Measurements from ENCODE around the gene ANKMY2. TPM values are rescaled to one million over a fixed set of nuclear protein-coding genes. Genes with fewer than 3 reads are reported as not detected.
"Not testable (repeated sequence)": the region's sequence is repeated elsewhere in the genome, so short reads cannot be mapped to it uniquely, and the experiment has no call there.

The ANKMY2 gene
- total and polyA plus RNA-seq, 12 donors, result 5.4 to 45.3 (median 15.8) TPM

DNA sequence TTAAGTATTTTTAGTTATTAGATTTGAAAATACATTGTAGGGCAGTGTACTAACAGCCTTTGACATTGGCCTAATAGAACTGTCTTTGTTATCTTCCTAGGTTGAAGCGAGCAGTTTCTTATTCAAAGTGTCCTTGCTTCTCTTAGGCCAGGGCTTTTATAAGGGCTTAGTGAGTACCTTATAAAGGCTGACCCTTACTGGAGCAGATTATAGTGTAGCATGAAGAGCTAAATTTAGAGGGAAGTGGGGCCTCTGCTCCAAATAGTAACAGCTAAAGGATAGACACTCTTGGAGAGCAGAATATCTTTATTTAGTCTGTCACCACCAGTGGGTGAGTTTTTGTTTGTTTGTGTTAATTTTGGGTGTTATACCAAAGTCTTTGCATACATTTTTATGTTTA, 16.4 kb upstream of the ANKMY2 start:
- no peak for DNase-seq
- Histone ChIP-seq H3K9me3 (replicated peaks in 1 of 3) (no peaks in the 10 kb centered on the region), H3K4me3 (no peak overlapping the region), H3K36me3 (replicated peaks in 1 of 2) (no peaks in the 10 kb centered on the region), H3K27ac (no peak overlapping the region), H3K4me1 (replicated peaks in 1 of 2) (peaks cover 5 to 25% of the 10 kb centered on the region in 2 donors), H3K27me3 (no peaks in the 10 kb centered on the region)
- TF ChIP-seq, protein P1, sequence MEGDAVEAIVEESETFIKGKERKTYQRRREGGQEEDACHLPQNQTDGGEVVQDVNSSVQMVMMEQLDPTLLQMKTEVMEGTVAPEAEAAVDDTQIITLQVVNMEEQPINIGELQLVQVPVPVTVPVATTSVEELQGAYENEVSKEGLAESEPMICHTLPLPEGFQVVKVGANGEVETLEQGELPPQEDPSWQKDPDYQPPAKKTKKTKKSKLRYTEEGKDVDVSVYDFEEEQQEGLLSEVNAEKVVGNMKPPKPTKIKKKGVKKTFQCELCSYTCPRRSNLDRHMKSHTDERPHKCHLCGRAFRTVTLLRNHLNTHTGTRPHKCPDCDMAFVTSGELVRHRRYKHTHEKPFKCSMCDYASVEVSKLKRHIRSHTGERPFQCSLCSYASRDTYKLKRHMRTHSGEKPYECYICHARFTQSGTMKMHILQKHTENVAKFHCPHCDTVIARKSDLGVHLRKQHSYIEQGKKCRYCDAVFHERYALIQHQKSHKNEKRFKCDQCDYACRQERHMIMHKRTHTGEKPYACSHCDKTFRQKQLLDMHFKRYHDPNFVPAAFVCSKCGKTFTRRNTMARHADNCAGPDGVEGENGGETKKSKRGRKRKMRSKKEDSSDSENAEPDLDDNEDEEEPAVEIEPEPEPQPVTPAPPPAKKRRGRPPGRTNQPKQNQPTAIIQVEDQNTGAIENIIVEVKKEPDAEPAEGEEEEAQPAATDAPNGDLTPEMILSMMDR (IDR thresholded peaks at IDR 0.05), result no peak
- no peak for TF ChIP-seq POLR2A (IDR thresholded peaks at IDR 0.05)
- WGBS, 4 donors, result 56 to 69% (median 63%) methylated on average over 1 of the region's 1 CpG
- intact Hi-C loops (cut with DNase I), result no loop called here

DNA sequence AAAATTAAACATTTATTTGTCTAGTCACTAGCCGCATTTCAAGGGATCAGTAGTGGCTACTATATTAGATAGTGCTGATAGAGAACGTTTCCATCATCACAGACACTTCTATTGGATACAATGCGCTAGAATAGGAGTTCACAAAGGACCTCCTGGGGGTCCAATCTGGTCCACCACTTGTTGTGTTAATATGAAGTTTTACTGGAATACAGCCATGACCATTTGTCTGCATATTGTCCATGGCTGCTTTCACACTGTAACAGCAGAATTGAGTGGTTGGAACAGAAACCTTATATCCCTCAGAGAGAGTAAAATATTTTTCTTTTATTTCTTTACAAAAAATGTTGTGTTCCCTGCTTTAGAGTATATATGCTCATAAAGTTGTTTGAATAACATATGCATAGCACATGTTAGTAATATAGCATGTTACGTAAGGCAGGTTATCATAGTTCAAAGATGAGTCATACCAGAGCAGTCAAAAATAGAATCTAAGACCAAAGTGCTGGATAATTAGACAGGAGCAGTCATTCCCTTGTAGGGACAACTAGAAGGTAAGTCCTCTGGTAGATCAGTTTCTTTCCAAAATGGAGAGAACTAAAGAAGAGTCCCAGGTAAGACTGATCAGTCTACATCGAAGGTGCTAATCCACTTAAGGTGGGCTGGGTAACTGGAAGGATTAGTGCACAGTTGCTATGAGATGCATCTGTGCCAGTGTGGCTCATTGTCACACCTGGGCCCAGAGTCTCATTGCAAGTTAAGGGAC, 15.3 kb upstream of the ANKMY2 start:
- H3K4me3 ChIP-seq, result no peak overlapping the region
- no peaks in the 10 kb centered on the region for H3K36me3 ChIP-seq (replicated peaks in 1 of 2)
- H3K27me3 ChIP-seq, result no peaks in the 10 kb centered on the region
- H3K4me1 ChIP-seq (replicated peaks in 1 of 2), result peaks cover 5 to 25% of the 10 kb centered on the region in 2 donors
- DNase-seq, result no peak
- no peak overlapping the region for H3K27ac ChIP-seq
- 79 to 82% (median 81%) methylated on average over 5 of the region's 5 CpGs for WGBS, 4 donors
- intact Hi-C loops (cut with DNase I), result no loop called here
- TF ChIP-seq, protein P1 (IDR thresholded peaks at IDR 0.05), result no peak
- no peak for TF ChIP-seq POLR2A (IDR thresholded peaks at IDR 0.05)
- H3K9me3 ChIP-seq (replicated peaks in 1 of 3), result no peaks in the 10 kb centered on the region

DNA sequence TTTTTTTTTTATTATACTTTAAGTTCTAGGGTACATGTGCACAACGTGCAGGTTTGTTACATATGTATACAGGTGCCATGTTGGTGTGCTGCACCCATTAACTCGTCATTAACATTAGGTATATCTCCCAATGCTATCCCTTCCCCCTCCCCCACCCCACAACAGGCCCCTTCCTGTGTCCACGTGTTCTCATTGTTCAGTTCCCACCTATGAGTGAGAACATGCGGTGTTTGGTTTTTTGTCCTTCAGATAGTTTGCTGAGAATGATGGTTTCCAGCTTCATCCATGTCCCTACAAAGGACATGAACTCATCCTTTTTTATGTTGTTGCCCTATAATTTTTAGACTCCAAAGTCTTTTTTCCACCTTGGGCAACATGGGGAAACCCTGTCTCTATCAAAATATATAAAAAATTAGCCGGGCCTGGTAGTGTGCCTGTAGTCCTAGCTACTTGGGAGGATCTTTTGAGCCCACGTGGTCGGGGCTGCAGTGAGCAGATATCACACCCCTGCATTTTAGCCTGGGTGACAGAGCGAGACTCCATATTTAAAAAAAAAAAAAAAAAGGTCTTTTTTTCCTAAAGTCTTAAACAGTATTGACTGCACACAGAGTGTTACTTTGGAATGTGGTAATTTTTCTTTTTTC, 14.4 kb upstream of the ANKMY2 start:
- H3K9me3 ChIP-seq (replicated peaks in 1 of 3); H3K27me3 ChIP-seq; H3K36me3 ChIP-seq (replicated peaks in 1 of 2); DNase-seq; H3K27ac ChIP-seq; intact Hi-C loops (cut with DNase I); H3K4me3 ChIP-seq: not testable (repeated sequence)
- peaks cover 5 to 25% of the 10 kb centered on the region in 2 donors for H3K4me1 ChIP-seq (replicated peaks in 1 of 2)
- WGBS, 4 donors, result 85 to 93% (median 90%) methylated on average over 8 of the region's 8 CpGs

DNA sequence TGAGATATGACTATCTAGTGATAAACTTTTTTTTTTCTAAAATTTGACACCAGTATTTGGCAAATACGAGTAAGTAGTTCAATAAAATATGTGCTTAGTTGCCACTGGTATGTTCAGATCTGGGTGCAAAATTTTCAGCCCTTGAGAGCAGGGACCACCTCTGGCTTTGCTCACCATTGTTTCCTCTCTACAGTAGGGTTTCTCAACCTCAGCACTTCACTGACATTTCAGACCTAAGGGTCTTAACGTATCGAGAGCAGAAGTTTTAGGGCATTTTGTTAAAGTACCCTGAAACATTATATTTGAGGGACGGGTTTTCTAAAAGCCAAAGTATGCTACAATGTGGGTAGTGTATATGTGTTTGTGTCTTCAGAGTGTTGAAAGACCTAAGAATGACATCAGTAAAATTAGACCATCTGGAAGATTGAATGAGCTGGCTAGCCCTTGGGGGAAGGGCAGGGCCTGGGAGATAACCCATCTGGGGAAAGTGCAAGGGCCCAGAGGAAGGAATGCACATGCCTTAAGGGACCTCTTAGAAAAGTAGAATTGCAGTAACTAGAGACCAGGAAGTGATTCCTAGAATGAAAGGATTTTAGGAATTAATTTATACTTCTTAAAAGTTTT, 12.2 kb upstream of the ANKMY2 start:
- peak in 4 of 7 donors; percentile 21 to 42 (median 26) for DNase-seq

More for the DNA sequence above, 12.2 kb upstream of the ANKMY2 start:
- TF ChIP-seq, protein P1 (IDR thresholded peaks at IDR 0.05), result peak in 1 of 6 experiments; percentile 12
- no peak for TF ChIP-seq POLR2A (IDR thresholded peaks at IDR 0.05)
- Histone ChIP-seq H3K4me3 (no peak overlapping the region), H3K9me3 (replicated peaks in 1 of 3) (no peaks in the 10 kb centered on the region), H3K4me1 (replicated peaks in 1 of 2) (peaks cover 5 to 25% of the 10 kb centered on the region in 2 donors), H3K27ac (no peak overlapping the region), H3K36me3 (replicated peaks in 1 of 2) (no peaks in the 10 kb centered on the region), H3K27me3 (no peaks in the 10 kb centered on the region)
- intact Hi-C loops (cut with DNase I), result no loop called here
- WGBS, 4 donors, result 80 to 85% (median 84%) methylated on average over 4 of the region's 4 CpGs
